ENCODE data around the gene ELL. TPM values are rescaled to one million over a fixed set of nuclear protein-coding genes. Genes with fewer than 3 reads are reported as not detected.

ELL gene
- total RNA-seq, 1 experiment from 2014 or later = 21.0 TPM

- H2AFZ ChIP-seq (ENCODE audit: low read length) = peak within 1 kb of the TSS; percentile 57; the same call in 1 of the 2 replicates
- H3K36me3 ChIP-seq (ENCODE audit: low read depth, low read length) = peaks cover under 1% of the 10 kb centered on the region; the same call in 1 of the 2 replicates
- no peaks in the 10 kb centered on the region for H3K9me3 ChIP-seq (ENCODE audit: low read length)
- no peaks in the 10 kb centered on the region for H3F3A ChIP-seq (ENCODE audit: low read length, unreplicated experiment)
- no peak within 1 kb of the TSS for H3K9ac ChIP-seq (ENCODE audit: low read length)
- intact Hi-C loops (cut with micrococcal nuclease) = no loop called here
- no peaks in the 10 kb centered on the region for H3K27me3 ChIP-seq (ENCODE audit: low read length)
- no peaks in the 10 kb centered on the region for H4K20me1 ChIP-seq (ENCODE audit: low read length)
- H3K4me2 ChIP-seq (ENCODE audit: low read length) = peak within 1 kb of the TSS; percentile 89
- ChIA-PET POLR2A (ENCODE audit: unreplicated experiment) (no interaction called here), CTCF (no interaction called here)
- no TSS peak for BruUV-seq (replicated peaks)
- H3K27ac ChIP-seq (ENCODE audit: low read length) = no peak within 1 kb of the TSS
- no peaks in the 10 kb centered on the region for H3K79me2 ChIP-seq (ENCODE audit: low read length)
- no peaks in the 10 kb centered on the region for H3K9me2 ChIP-seq (replicated peaks; ENCODE audit: low read length)
- peak; percentile 26 for ATAC-seq
- TF ChIP-seq EZH2phosphoT487 (IDR thresholded peaks at IDR 0.05; ENCODE audit: borderline replicate concordance, low read length) (no peak), CTCF (conservative IDR thresholded peaks at IDR 0.05; ENCODE audit: low read depth, low read length) (no peak), EZH2 (IDR thresholded peaks at IDR 0.05; ENCODE audit: low read length, unreplicated experiment) (no peak)
- no peaks in the 10 kb centered on the region for H3K4me1 ChIP-seq (ENCODE audit: insufficient read depth, low read length)
- peak; percentile 28 for DNase-seq
- peak within 1 kb of the TSS; percentile 64 for H3K4me3 ChIP-seq (ENCODE audit: low read length)
These were observed 84.2 kb downstream of the ELL start, which contains the start of gene ISYNA1 for GRCh38 chr19:18437491-18438330. Gene ISYNA1 (minus strand): TSS chr19:18438133. CDS start chr19:18437979, 154 bp downstream.

- Histone ChIP-seq H3K36me3 (ENCODE audit: low read depth, low read length) (no peaks in the 10 kb centered on the region), H4K20me1 (ENCODE audit: low read length) (no peaks in the 10 kb centered on the region), H3K27ac (ENCODE audit: low read length) (no peak overlapping the region), H3K4me1 (ENCODE audit: insufficient read depth, low read length) (no peaks in the 10 kb centered on the region), H3F3A (ENCODE audit: low read length, unreplicated experiment) (no peaks in the 10 kb centered on the region), H3K9me3 (ENCODE audit: low read length) (no peaks in the 10 kb centered on the region), H3K9me2 (replicated peaks; ENCODE audit: low read length) (no peaks in the 10 kb centered on the region), H3K79me2 (ENCODE audit: low read length) (no peaks in the 10 kb centered on the region), H3K4me3 (ENCODE audit: low read length) (peak overlapping the region; percentile 32; the same call in 1 of the 2 replicates), H3K27me3 (ENCODE audit: low read length) (no peaks in the 10 kb centered on the region), H3K4me2 (ENCODE audit: low read length) (peak overlapping the region; percentile 56), H3K9ac (ENCODE audit: low read length) (no peak overlapping the region), H2AFZ (ENCODE audit: low read length) (no peak overlapping the region)
- no peak for TF ChIP-seq EZH2 (IDR thresholded peaks at IDR 0.05; ENCODE audit: low read length, unreplicated experiment)
- no peak for TF ChIP-seq CTCF (conservative IDR thresholded peaks at IDR 0.05; ENCODE audit: low read depth, low read length)
- no peak for TF ChIP-seq EZH2phosphoT487 (IDR thresholded peaks at IDR 0.05; ENCODE audit: borderline replicate concordance, low read length)
- intact Hi-C loops (cut with micrococcal nuclease) = no loop called here
- ChIA-PET POLR2A (ENCODE audit: unreplicated experiment) (no interaction called here), CTCF (no interaction called here)
- DNase-seq (peak; percentile 38), ATAC-seq (peak; percentile 13)
- no TSS peak for BruUV-seq (replicated peaks)
These were observed 85.0 kb downstream of the ELL start for GRCh38 chr19:18436671-18437490.

All from PC-3 (cell line).